ENCODE measurements around the gene UBE2H.
"Not testable (repeated sequence)": the region's sequence is repeated elsewhere in the genome, so short reads cannot be mapped to it uniquely, and the experiment has no call there.

Gene UBE2H

DNA sequence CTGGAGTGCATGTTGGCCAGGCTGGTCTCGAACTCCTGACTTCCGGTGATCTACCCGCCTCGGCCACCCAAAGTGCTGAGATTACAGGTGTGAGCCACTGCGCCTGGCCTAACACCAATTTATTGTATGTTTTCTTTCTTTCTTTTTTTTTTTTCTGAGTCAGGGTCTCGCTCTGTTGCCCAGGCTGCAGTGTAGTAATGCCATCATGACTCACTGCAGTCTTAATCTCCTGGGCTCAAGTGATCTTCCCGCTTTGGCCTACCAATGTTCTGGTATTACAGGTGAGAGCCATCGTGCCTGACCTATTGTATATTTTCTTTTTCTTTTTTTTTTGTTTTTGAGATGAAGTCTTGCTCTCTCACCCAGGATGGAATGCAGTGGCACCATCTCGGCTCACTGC is 33.8 kb upstream of the UBE2H start:
- TF ChIP-seq, protein P1, sequence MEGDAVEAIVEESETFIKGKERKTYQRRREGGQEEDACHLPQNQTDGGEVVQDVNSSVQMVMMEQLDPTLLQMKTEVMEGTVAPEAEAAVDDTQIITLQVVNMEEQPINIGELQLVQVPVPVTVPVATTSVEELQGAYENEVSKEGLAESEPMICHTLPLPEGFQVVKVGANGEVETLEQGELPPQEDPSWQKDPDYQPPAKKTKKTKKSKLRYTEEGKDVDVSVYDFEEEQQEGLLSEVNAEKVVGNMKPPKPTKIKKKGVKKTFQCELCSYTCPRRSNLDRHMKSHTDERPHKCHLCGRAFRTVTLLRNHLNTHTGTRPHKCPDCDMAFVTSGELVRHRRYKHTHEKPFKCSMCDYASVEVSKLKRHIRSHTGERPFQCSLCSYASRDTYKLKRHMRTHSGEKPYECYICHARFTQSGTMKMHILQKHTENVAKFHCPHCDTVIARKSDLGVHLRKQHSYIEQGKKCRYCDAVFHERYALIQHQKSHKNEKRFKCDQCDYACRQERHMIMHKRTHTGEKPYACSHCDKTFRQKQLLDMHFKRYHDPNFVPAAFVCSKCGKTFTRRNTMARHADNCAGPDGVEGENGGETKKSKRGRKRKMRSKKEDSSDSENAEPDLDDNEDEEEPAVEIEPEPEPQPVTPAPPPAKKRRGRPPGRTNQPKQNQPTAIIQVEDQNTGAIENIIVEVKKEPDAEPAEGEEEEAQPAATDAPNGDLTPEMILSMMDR (conservative IDR thresholded peaks at IDR 0.05; ENCODE audit: low read length) = no peak
- no peak for DNase-seq (ENCODE audit: low read depth)

DNA sequence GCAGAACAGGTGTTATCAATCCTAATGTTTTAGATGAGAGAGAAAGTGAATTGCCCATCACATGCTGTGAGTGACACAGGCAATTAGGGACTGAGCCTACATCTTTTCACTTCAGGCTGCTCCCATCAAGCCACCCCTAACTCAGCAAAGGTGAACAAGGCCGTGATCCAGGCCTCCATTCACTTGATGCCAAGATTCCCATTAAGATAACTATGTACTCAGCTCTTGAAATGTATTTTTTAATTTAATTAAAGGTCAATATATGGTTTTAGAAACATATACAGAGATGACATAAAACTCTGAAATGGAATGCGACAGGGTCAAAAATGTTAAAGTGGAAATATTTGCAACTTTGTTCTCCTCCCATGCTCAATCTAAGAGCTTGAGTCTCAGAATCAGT is 27.9 kb upstream of the UBE2H start:
- no peak for DNase-seq (ENCODE audit: low read depth)
- no peak overlapping the region for H3K4me3 ChIP-seq (ENCODE audit: low read length)
- TF ChIP-seq, protein P1 (conservative IDR thresholded peaks at IDR 0.05; ENCODE audit: low read length) = no peak

More for the DNA sequence above, 33.8 kb upstream of the UBE2H start:
- no peak overlapping the region for H3K4me3 ChIP-seq (ENCODE audit: low read length)

DNA sequence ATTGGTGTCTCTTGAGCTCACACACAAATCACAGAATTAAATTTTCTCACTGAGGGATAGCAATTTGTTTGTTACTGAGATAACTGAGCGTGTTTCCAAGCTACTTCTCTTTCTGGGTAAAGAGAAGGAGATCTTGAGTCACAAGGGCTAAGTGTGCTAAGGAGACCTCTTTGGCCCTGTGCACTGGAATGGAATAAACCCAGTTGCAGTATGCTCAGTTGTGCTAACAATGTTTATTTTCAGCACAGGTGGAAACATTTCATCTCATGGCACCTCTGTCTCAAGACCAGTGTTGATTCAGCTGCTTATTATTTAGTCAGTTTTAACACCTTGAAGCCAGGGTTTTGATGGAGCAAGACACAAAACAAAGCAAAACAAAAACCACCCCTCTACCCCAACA is 22.5 kb upstream of the UBE2H start:
- TF ChIP-seq, protein P1 (conservative IDR thresholded peaks at IDR 0.05; ENCODE audit: low read length) = no peak
- H3K4me3 ChIP-seq (ENCODE audit: low read length) = no peak overlapping the region
- no peak for DNase-seq (ENCODE audit: low read depth)

DNA sequence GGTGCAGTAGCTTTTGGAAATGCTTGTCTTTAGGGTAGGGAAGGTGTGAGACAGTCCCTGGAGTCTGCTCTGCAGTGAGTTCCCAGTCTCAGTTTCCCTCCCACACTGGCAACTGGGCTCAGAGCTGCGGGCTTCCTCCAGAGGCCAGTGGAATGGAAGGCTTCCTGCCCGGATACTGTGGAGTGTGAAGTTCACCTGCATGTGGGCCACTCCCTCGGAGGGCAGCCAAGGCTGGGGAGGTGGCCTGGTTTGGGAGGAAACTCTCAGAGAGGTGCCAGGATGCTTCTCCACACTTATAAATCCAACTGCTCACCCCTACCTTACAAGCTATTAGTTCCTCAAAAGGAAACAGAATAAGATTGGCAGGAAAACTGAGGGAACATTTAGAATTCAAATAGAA is 18.1 kb upstream of the UBE2H start:
- no peak overlapping the region for H3K4me3 ChIP-seq (ENCODE audit: low read length)
- TF ChIP-seq, protein P1 (conservative IDR thresholded peaks at IDR 0.05; ENCODE audit: low read length) = no peak

DNA sequence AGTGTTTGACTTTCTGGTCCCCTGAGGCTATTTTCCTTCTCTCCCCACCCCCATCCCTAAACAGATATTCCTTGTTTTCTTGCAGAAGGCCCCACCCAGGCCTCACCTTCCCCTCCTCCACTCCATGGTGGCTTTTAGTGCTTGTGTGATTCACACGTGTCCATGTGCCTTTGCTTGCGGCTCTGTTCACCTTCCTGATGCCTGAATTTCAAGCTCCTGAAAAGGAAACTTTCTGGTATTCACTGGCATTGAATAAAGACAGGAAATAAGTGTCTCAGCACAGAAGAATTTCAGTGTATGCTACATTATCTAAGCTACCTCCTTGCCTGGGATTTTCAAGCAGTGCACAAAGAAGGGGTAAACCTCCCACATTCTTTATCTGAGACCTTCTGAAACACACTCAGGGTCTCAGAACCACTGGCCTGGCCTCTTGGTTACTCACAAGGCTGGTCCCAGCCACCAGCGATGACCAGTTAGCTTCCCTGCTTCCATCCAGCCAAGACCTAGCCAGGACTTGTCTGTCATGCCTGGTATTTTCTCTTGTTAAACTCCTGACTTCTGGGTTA is 17.2 kb upstream of the UBE2H start:
- no peak overlapping the region for H3K4me3 ChIP-seq (ENCODE audit: low read length)
- DNase-seq (ENCODE audit: low read depth) = peak; percentile 73
- TF ChIP-seq, protein P1 (conservative IDR thresholded peaks at IDR 0.05; ENCODE audit: low read length) = no peak

More for the DNA sequence above, 18.1 kb upstream of the UBE2H start:
- no peak for DNase-seq (ENCODE audit: low read depth)

DNA sequence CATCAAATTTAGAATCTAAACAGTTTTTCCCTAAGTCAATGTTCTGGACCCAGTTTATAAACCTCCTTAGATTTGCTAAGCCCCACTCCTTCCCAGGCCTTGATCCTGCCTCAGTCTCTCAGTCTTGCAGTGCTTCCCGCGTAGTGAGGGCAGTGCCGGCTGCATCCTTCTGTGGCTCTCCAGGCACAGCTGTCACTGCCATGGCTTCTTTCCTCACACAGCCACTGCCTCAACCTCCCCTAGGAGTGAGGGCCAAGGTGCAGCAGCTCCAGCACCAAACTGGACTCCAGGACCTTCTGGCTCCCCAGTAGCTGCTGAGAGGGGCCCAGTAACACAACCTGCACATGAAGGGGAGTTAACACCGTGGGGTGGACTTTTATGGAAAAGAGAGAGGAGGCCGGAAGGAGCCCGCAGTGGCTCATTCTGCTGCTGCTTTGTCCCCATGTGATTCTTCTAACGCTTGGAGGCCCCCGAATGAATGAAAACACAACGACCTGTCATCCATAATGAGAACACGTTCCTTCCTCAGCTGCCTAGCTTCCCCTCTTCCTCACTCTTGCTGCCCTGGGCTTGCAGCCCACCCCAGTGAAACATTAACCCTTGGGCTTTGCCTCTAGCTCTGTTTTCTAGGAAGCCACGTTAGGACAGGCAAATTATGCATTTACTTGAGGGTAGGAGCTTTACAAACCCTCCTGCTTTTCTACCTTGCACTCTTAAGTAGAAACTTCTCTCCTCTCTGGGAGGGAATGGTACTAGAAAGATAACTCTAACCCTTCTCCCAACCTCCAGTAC is 16.0 kb upstream of the UBE2H start:
- TF ChIP-seq, protein P1 (conservative IDR thresholded peaks at IDR 0.05; ENCODE audit: low read length) = no peak
- no peak for DNase-seq (ENCODE audit: low read depth)
- H3K4me3 ChIP-seq (ENCODE audit: low read length) = no peak overlapping the region

DNA sequence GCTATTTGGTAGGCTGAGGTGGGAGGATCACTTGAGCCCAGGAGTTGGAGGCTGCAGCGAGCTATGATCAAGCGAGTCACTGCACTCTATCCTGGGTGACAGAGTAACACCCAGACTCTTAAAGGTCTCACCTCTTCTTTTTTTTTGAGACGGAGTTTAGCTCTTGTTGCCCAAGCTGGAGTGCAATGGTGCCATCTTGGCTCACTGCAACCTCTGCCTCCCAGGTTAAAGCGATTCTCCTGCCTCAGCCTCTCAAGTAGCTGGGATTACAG is 7.4 kb upstream of the UBE2H start:
- H3K4me3 ChIP-seq (ENCODE audit: low read length); DNase-seq (ENCODE audit: low read depth): not testable (repeated sequence)

Data from AG10803 (cell line).